Measurements from ENCODE around the gene FBXL19. TPM values are rescaled to one million over a fixed set of nuclear protein-coding genes. Genes with fewer than 3 reads are reported as not detected.
"Not testable (repeated sequence)": the region's sequence is repeated elsewhere in the genome, so short reads cannot be mapped to it uniquely, and the experiment has no call there.

Gene FBXL19
- total RNA-seq, 1 donor from 2014 or later, result 76.8 TPM

DNA sequence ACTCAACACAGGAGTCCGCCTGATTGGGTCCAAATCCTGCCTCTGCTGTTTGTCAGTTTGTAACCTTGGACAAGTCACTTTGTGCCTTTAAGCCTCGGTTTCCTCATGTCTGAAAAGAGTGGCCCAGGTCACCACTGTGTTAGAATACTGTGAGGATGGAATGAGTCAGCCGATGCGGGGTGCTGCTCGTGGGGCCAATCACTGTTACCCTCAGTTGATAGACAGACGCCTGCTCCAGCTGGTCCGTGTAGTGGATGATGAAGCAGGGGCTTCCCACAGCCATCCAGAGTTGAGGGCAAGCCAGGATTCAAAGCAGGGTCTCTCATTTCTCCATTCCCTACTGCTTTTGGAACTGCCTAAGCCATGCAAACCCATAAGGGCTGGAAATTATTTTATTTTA lies 5.8 kb downstream of the FBXL19 start:
- Mint-ChIP-seq H3K9me3 (ENCODE audit: unreplicated experiment) (peaks cover 9% of the 10 kb centered on the region), H3K27ac (ENCODE audit: unreplicated experiment) (no peak overlapping the region), H3K4me1 (ENCODE audit: low read depth, unreplicated experiment) (peaks cover 10% of the 10 kb centered on the region), H3K4me3 (ENCODE audit: unreplicated experiment) (no peak overlapping the region), H3K36me3 (ENCODE audit: unreplicated experiment) (no peaks in the 10 kb centered on the region), H3K27me3 (ENCODE audit: unreplicated experiment) (peaks cover 10% of the 10 kb centered on the region)
- DNase-seq, result no peak
- TF ChIP-seq, protein P1, sequence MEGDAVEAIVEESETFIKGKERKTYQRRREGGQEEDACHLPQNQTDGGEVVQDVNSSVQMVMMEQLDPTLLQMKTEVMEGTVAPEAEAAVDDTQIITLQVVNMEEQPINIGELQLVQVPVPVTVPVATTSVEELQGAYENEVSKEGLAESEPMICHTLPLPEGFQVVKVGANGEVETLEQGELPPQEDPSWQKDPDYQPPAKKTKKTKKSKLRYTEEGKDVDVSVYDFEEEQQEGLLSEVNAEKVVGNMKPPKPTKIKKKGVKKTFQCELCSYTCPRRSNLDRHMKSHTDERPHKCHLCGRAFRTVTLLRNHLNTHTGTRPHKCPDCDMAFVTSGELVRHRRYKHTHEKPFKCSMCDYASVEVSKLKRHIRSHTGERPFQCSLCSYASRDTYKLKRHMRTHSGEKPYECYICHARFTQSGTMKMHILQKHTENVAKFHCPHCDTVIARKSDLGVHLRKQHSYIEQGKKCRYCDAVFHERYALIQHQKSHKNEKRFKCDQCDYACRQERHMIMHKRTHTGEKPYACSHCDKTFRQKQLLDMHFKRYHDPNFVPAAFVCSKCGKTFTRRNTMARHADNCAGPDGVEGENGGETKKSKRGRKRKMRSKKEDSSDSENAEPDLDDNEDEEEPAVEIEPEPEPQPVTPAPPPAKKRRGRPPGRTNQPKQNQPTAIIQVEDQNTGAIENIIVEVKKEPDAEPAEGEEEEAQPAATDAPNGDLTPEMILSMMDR (IDR thresholded peaks at IDR 0.05; ENCODE audit: partially characterized antibody, unreplicated experiment), result no peak

DNA sequence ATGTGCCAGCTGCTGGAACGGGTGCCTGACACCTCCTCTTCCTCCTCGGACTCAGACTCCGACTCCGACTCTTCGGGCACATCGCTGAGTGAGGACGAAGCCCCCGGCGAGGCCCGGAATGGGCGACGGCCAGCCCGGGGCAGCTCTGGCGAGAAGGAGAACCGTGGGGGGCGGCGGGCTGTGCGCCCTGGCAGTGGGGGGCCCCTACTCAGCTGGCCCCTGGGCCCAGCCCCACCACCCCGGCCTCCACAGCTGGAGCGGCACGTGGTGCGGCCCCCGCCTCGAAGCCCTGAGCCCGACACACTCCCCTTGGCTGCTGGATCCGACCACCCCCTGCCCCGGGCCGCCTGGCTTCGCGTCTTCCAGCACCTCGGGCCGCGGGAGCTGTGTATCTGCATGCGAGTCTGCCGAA lies 6.8 kb downstream of the FBXL19 start:
- no peak overlapping the region for H3K4me3 Mint-ChIP-seq (ENCODE audit: unreplicated experiment)
- H3K36me3 Mint-ChIP-seq (ENCODE audit: unreplicated experiment), result peaks cover 6% of the 10 kb centered on the region
- H3K27me3 Mint-ChIP-seq (ENCODE audit: unreplicated experiment), result peaks cover 5% of the 10 kb centered on the region
- H3K4me1 Mint-ChIP-seq (ENCODE audit: low read depth, unreplicated experiment), result peaks cover 10% of the 10 kb centered on the region
- no peak overlapping the region for H3K27ac Mint-ChIP-seq (ENCODE audit: unreplicated experiment)
- TF ChIP-seq, protein P1 (IDR thresholded peaks at IDR 0.05; ENCODE audit: partially characterized antibody, unreplicated experiment), result no peak
- DNase-seq, result no peak
- peaks cover 5% of the 10 kb centered on the region for H3K9me3 Mint-ChIP-seq (ENCODE audit: unreplicated experiment)

DNA sequence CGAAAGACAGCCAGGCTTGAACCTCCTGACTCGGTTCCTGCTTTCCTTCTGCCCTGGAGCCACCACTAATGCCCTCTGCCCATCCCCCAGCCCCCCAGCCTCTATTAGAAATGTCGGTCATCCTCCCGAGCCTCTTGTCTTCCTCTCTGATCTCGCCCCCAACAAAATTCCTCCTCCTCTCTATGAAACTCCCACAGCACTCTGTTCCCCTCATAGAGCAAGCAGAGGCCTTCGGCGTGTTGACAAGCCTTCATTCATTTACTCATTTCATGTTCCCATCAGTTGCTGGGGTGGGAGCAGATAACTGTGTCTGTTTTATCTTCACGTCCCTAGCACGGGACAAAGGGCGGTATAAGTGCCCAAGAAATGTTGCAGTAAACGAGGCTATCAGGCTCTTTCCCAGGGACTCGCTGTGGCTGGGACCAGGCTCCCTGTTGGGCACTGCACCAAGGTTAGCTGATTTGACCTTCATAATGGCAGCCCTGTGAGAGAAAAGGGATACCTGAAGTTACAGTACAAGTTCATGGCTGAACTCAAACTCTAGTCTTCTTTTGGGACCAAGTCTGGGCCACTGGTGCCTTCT lies 7.8 kb downstream of the FBXL19 start:
- H3K27ac Mint-ChIP-seq (ENCODE audit: unreplicated experiment), result no peak overlapping the region
- TF ChIP-seq, protein P1 (IDR thresholded peaks at IDR 0.05; ENCODE audit: partially characterized antibody, unreplicated experiment), result no peak
- H3K4me1 Mint-ChIP-seq (ENCODE audit: low read depth, unreplicated experiment), result peaks cover 7% of the 10 kb centered on the region
- peaks cover 10% of the 10 kb centered on the region for H3K27me3 Mint-ChIP-seq (ENCODE audit: unreplicated experiment)
- no peak for DNase-seq
- no peak overlapping the region for H3K4me3 Mint-ChIP-seq (ENCODE audit: unreplicated experiment)
- peaks cover 6% of the 10 kb centered on the region for H3K36me3 Mint-ChIP-seq (ENCODE audit: unreplicated experiment)
- H3K9me3 Mint-ChIP-seq (ENCODE audit: unreplicated experiment), result peaks cover 7% of the 10 kb centered on the region

DNA sequence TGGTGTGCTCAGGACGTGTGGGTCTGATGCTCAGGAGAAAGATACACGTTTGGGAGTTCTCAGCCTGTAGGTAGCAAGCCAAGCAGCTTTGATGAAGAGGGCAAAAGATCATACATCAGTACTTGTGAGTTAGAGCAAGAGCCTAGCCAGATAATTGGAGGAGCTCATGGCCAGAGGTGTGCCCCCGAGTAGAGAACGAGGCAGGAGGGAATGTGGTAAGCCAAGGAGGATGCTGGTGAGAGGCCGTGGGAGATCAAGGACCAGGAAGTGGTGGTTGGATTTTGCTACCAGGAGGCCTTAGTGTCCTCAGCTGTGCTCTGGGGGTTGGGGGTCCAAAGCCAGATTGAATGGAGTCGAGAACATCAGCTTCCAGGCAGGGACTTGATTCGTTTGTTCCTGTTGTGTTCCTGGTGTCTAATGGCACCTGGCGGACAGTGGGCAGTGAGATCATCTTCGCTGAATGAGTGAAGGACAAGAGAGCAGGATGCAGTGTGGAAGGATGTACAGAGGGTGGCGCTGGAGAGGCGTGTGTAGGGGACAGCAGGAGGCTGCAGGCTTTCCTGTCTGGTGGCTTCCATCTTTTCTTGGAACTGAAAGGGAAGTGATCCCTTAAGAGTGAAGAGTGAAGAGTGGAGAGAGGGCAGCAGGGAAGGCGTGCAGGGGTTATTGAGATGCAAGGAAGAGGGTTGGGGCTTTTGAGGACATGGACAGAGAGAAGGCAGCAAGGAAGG lies 11.6 kb downstream of the FBXL19 start:
- no peaks in the 10 kb centered on the region for H3K4me1 Mint-ChIP-seq (ENCODE audit: low read depth, unreplicated experiment)
- H3K36me3 Mint-ChIP-seq (ENCODE audit: unreplicated experiment), result peaks cover 11% of the 10 kb centered on the region
- peaks cover 8% of the 10 kb centered on the region for H3K27me3 Mint-ChIP-seq (ENCODE audit: unreplicated experiment)
- TF ChIP-seq, protein P1 (IDR thresholded peaks at IDR 0.05; ENCODE audit: partially characterized antibody, unreplicated experiment), result peak; percentile 49
- peaks cover 11% of the 10 kb centered on the region for H3K9me3 Mint-ChIP-seq (ENCODE audit: unreplicated experiment)
- DNase-seq, result peak; percentile 76
- H3K4me3 Mint-ChIP-seq (ENCODE audit: unreplicated experiment), result peak overlapping the region; percentile 22
- H3K27ac Mint-ChIP-seq (ENCODE audit: unreplicated experiment), result peak overlapping the region; percentile 36

DNA sequence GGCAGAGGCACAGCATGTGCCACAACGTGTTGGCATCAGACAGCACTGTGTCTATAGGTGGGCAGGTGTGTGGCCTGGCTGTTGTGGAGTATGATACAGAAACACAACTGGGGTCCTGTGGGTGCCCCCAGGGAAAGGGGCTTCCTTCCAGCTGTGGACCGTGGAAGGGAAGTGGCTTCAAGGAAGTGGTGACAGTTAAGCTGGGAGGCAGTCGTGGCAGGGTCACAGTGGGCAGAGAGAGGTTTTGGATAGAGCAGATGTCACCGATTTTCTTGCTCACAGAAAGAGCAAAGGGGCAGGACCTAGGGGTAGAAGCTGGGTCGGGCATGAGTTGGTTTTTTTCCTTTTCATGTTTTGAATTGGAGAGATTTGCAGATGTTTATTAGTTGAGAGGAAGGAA lies 14.3 kb downstream of the FBXL19 start:
- no peaks in the 10 kb centered on the region for H3K4me1 Mint-ChIP-seq (ENCODE audit: low read depth, unreplicated experiment)
- H3K9me3 Mint-ChIP-seq (ENCODE audit: unreplicated experiment), result peaks cover 14% of the 10 kb centered on the region
- DNase-seq, result no peak
- no peak overlapping the region for H3K4me3 Mint-ChIP-seq (ENCODE audit: unreplicated experiment)
- H3K27ac Mint-ChIP-seq (ENCODE audit: unreplicated experiment), result no peak overlapping the region
- H3K27me3 Mint-ChIP-seq (ENCODE audit: unreplicated experiment), result peaks cover 8% of the 10 kb centered on the region
- H3K36me3 Mint-ChIP-seq (ENCODE audit: unreplicated experiment), result peaks cover 11% of the 10 kb centered on the region
- TF ChIP-seq, protein P1 (IDR thresholded peaks at IDR 0.05; ENCODE audit: partially characterized antibody, unreplicated experiment), result no peak

DNA sequence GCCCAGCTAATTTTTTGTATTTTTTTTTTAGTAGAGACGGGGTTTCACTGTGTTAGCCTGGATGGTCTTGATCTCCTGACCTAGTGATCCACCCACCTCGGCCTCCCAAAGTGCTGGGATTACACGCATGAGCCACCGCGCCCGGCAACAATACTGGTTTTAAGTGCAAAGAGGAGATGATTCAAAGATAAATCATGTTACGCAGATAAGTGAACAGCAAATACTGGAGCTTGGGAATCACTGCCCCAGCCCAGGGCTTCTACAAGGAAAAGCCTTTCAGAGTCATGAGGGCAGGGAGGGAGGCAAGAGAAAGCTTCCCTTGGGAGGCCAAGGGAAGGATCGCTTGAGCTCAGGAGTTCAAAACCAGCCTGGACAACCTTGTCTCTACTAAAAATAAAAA lies 16.2 kb downstream of the FBXL19 start:
- not testable (repeated sequence) for H3K27ac Mint-ChIP-seq (ENCODE audit: unreplicated experiment)

More for the DNA sequence above, 16.2 kb downstream of the FBXL19 start:
- not testable (repeated sequence) for H3K4me1 Mint-ChIP-seq (ENCODE audit: low read depth, unreplicated experiment); H3K4me3 Mint-ChIP-seq (ENCODE audit: unreplicated experiment); H3K27me3 Mint-ChIP-seq (ENCODE audit: unreplicated experiment); DNase-seq
- H3K9me3 Mint-ChIP-seq (ENCODE audit: unreplicated experiment), result peaks cover 14% of the 10 kb centered on the region
- peaks cover 15% of the 10 kb centered on the region for H3K36me3 Mint-ChIP-seq (ENCODE audit: unreplicated experiment)
